HUES64 (cell line): ENCODE data around the gene PITX2.

Experiments used
- H3K27ac ChIP-seq: 2 replicates; pipeline ENCODE4 v1.7.0; 2013; ENCODE audit warnings: low read depth, low read length, inconsistent platforms
- H3K27me3 ChIP-seq: 2 replicates; pipeline ENCODE4 v1.6.1; 2013; ENCODE audit warnings: mild to moderate bottlenecking, low read length; ENCODE audit not compliant: insufficient read depth
- H3K36me3 ChIP-seq: 2 replicates; pipeline ENCODE4 v1.6.1; 2013; ENCODE audit warnings: mild to moderate bottlenecking, low read length; ENCODE audit not compliant: insufficient read depth
- H3K4me1 ChIP-seq: 2 replicates; pipeline ENCODE4 v1.6.1; 2013; ENCODE audit warnings: mild to moderate bottlenecking, low read length, moderate library complexity; ENCODE audit not compliant: insufficient read depth
- H3K4me3 ChIP-seq: 2 replicates; pipeline ENCODE4 v1.5.1; 2013; ENCODE audit warnings: mild to moderate bottlenecking, low read length, moderate library complexity
- H3K9ac ChIP-seq: 2 replicates; pipeline ENCODE4 v1.6.1; 2013; ENCODE audit warnings: mild to moderate bottlenecking, low read depth, low read length
- H3K9me3 ChIP-seq: 2 replicates; pipeline ENCODE4 v1.6.1; 2013; ENCODE audit warnings: low read depth, low read length; ENCODE audit not compliant: insufficient read depth
- WGBS: fragments of 150-250, 120-280 bp; methylation state at CpG from one replicate; pipeline ENCODE4 v1.1.7; 2013; ENCODE audit warnings: missing lambda C conversion rate; 5-methylcytosine and 5-hydroxymethylcytosine counted together

The PITX2 gene

DNA sequence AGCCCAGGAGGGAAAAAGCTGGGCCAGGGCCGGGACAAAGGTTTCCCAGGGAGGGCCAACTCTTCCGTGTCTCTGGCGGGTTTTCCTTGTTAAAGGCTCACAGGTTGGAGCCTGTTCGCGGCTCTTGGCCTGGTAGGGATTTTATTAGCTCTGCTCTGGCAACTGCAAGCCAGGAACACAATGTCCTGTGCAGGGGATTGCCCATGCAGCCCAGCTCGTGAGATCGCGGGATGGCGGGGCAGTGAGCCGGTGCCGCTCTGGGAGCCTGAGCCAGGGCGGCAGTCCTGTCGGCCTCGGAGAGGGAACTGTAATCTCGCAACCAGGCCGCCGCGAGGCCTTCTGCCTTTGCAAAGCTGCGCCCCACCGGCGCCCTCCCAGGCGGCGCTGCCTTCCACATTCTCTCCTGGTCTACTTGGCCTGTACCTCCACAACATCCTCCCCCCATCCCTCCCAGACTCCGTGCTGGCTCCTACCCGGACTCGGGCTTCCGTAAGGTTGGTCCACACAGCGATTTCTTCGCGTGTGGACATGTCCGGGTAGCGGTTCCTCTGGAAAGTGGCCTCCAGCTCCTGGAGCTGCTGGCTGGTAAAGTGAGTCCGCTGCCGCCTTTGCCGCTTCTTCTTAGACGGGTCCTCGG, 2.1 kb downstream of the PITX2 start:
- Histone ChIP-seq H3K27me3 (peaks cover 100% of the 10 kb centered on the region), H3K9ac (peak overlapping the region; percentile 78), H3K4me1 (peaks cover 60% of the 10 kb centered on the region), H3K9me3 (no peaks in the 10 kb centered on the region), H3K36me3 (no peaks in the 10 kb centered on the region), H3K4me3 (peak overlapping the region; percentile 54), H3K27ac (peak overlapping the region; percentile 6; the same call in 1 of the 2 replicates)
- WGBS = under 1% methylated on average over 37 of the region's 37 CpGs

DNA sequence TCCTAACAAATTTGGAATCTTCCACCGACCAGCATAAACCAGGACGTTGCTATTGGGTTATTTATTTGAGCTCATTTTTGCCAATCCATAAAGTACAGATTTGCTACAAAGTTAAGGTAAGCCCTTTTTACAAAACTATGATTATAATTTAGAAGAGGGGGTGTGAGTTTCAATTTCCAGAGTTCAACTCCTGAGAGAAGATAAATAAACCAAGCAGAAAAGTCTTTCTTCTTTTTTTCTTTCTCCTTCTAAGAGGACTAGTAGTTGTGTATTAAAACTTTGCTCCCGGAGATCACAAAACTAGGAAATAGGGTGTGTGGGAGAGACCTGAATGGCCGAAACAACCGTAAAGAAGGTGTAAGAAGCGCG, 2.6 kb downstream of the PITX2 start:
- Histone ChIP-seq H3K27ac (peak overlapping the region; percentile 6; the same call in 1 of the 2 replicates), H3K9ac (peak overlapping the region; percentile 78), H3K36me3 (no peaks in the 10 kb centered on the region), H3K27me3 (peaks cover 99% of the 10 kb centered on the region), H3K4me1 (peaks cover 55% of the 10 kb centered on the region), H3K4me3 (peak overlapping the region; percentile 54), H3K9me3 (no peaks in the 10 kb centered on the region)
- 4% methylated on average over 7 of the region's 7 CpGs for WGBS

DNA sequence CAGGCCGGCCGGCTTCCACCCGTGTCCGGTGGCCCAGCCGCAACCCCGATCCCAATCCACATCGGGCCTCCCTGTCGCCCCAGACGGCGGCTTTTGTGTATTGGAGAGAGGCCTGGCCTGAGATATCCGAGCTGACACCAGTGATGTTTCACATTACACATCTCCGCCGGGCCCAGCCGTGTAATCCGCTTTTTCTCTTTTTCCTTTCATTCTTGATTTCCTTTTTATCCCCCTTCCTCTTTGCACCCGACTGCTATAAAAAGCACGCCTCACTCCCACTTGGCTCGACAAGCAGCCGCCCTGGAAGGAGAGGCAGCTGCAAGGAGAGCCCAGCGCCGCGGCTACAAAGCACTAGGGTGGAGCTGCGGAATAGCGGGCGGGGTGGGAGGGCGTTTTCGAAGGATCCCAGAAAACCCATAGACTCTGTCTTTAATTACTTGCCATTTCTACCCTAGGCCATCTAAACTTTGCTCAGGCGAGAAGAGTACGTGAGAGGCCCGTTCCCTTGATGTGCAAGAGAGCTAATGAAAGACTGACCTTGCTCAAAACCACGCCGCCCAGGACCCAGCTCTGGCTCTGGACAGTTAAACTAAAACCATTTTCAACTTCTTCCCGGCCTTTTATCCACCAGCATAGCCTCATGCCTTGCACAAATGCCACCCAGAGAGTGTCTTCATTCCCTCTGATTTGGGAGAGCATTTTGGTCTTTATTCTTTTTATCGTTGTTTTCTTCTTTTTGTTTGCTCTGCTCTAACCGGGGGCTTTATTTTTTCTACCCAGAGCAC, 3.2 kb downstream of the PITX2 start:
- Histone ChIP-seq H3K4me1 (peaks cover 49% of the 10 kb centered on the region), H3K36me3 (no peaks in the 10 kb centered on the region), H3K27me3 (peaks cover 99% of the 10 kb centered on the region), H3K27ac (0 out of 2 replicates have a peak overlapping the region, but pooled peaks have one; percentile 15), H3K9ac (peak overlapping the region; percentile 78), H3K4me3 (peak overlapping the region; percentile 54), H3K9me3 (no peaks in the 10 kb centered on the region)
- 1% methylated on average over 35 of the region's 35 CpGs for WGBS

DNA sequence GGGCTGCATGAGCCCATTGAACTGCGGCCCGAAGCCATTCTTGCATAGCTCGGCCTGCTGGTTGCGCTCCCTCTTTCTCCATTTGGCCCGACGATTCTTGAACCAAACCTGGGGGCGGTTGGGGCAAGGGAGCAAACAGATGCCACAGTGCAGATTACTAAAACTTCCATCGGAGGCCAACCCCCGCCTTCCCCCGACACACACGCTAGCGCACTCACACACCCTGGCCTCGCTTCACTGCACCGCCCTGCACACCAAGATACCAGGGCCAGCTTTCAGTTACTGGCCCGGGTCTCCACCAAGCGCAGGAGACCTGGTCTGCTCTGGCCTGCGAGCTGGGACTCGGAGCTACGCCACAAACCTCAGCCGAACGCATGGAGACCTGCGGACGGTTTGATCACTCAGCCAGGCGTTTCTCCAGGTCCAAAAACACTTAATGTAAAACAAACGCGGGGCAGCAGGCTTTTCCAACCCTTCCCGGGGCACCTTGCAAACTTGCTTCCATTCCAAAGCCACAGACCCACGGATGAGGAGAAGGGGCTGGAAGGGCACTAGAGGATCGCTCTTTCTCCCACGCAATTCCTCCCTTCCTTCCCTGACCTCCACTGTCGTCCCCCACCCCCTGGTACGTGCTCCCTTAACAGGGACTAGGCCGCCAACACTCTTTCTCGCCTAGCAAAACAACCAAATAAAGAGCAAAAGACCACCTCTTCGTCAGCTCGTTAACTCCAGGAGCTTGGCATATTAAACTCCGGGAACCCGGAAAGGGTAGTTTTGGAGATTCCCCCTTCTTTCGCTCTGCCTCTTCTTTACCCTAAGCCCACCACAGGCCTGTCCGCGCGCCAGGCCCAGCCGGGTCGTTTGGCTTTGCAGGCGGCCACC, 4.1 kb downstream of the PITX2 start:
- H3K9ac ChIP-seq = peak overlapping the region; percentile 78
- WGBS = 3% methylated on average over 45 of the region's 45 CpGs
- no peaks in the 10 kb centered on the region for H3K36me3 ChIP-seq
- H3K27me3 ChIP-seq = peaks cover 99% of the 10 kb centered on the region
- no peaks in the 10 kb centered on the region for H3K9me3 ChIP-seq
- H3K4me3 ChIP-seq = peak overlapping the region; percentile 54
- 0 out of 2 replicates have a peak overlapping the region, but pooled peaks have one; percentile 15 for H3K27ac ChIP-seq
- peaks cover 46% of the 10 kb centered on the region for H3K4me1 ChIP-seq

DNA sequence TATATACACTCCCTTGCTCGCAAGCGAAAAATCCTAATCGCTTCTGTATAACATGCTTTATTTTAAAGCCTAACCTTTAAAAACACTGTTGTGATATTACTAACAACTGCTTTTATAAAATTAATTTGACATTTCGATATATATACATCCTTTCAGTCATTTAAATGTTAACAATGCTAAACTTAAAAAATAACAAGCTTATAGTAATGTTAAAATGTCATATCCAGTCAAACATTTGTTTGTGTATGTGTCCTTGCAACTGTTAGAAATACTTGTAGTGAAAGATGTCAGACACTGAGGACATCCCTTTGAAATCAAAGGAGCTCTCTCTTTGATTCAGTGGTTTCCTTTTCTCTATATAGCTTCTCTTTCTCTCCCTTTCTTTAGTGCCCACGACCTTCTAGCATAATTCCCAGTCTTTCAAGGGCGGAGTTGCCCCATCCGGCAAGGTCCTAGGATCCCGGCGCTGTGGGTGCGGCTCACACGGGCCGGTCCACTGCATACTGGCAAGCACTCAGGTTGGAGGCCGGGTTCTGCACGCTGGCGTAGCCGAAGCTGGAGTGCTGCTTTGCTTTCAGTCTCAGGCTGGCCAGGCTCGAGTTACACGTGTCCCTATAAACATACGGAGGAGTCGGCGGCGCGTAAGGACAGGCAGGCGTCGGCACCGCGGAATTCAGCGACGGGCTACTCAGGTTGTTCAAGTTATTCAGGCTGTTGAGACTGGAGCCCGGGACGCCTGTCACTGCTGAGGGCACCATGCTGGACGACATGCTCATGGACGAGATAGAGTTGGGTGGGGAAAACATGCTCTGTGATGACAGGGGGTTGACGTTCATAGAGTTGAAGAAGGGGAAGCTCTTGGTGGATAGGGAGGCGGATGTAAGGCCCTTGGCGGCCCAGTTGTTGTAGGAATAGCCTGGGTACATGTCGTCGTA, 5.0 kb downstream of the PITX2 start:
- H3K9ac ChIP-seq = peak overlapping the region; percentile 78; the same call in 1 of the 2 replicates
- peaks cover 99% of the 10 kb centered on the region for H3K27me3 ChIP-seq
- no peaks in the 10 kb centered on the region for H3K9me3 ChIP-seq
- no peak overlapping the region for H3K27ac ChIP-seq
- H3K36me3 ChIP-seq = no peaks in the 10 kb centered on the region
- 10% methylated on average over 37 of the region's 38 CpGs for WGBS
- peaks cover 48% of the 10 kb centered on the region for H3K4me1 ChIP-seq
- peak overlapping the region; percentile 54 for H3K4me3 ChIP-seq

DNA sequence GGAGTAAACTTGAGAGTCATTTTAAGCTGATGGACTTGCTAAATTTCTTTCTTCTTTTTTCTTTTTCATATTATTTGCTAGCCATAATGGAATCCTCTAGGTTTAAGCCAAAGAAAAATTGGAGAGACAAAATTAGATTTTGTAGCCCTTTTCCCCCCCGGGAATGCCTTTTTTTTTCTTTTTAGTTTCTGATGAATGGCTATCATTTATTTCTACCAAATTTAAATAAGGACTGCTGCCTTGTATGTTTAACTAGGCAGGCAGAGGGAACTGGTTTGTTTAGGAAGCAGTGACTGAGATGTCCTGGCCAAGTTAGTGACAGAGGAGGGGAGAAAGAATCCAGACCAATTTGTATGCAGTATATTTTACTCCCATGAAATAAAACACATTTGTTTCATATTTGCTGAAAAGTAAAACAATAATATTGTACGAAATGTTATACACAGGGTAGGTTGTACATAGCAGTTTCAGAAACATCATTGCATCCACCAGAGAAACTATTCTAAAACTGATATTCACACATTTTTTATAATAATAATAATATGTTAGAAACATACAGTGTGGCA, 5.7 kb downstream of the PITX2 start:
- Histone ChIP-seq H3K4me3 (peak overlapping the region; percentile 54; the same call in 1 of the 2 replicates), H3K27ac (no peak overlapping the region), H3K9ac (no peak overlapping the region), H3K9me3 (no peaks in the 10 kb centered on the region), H3K36me3 (no peaks in the 10 kb centered on the region), H3K4me1 (peaks cover 55% of the 10 kb centered on the region), H3K27me3 (peaks cover 99% of the 10 kb centered on the region)
- WGBS = 0% methylated on average over 1 of the region's 2 CpGs

DNA sequence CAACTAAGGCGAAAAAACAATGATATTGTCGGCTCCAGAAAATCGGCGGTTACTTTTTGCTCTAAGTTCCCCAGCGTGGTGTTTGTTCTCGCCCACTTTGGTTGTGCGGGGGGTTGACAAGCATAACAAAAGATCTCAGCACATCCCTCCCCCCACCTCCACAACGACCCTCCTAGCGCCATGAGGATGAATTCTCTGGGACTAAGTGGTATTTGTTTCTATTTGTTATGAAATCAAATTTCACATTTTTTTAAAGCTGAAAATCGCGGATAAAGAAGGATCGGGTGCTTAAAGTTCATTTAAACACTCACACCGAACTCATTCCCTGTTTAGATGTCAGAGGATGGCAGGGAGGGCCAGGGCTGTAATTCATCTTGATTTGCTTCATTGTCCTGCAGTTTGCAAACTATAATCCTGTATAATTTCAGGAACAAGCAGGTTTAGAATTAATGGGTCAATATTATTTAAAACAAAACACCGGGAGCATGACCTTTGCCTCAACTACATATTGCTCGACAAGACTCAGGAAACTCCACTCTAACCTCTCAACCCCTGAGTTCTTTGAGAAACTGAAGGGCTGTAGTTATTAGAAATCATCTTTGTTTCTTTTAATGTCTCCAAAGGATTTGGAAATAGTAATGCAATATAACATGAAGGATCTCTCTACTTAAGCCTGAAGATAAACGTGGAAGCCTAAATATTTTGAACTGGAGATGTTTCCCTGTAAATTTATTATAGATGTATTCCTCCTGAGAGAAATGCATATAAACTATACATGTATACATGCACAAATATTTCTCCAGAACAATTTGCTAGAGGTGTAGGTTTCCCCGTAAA, 6.4 kb downstream of the PITX2 start:
- no peaks in the 10 kb centered on the region for H3K9me3 ChIP-seq
- H3K4me3 ChIP-seq = peak overlapping the region; percentile 48
- WGBS = 0% methylated on average over 9 of the region's 17 CpGs
- H3K27ac ChIP-seq = peak overlapping the region; percentile 54; the same call in 1 of the 2 replicates
- H3K9ac ChIP-seq = peak overlapping the region; percentile 79
- H3K36me3 ChIP-seq = no peaks in the 10 kb centered on the region
- H3K27me3 ChIP-seq = peaks cover 99% of the 10 kb centered on the region
- peaks cover 60% of the 10 kb centered on the region for H3K4me1 ChIP-seq

DNA sequence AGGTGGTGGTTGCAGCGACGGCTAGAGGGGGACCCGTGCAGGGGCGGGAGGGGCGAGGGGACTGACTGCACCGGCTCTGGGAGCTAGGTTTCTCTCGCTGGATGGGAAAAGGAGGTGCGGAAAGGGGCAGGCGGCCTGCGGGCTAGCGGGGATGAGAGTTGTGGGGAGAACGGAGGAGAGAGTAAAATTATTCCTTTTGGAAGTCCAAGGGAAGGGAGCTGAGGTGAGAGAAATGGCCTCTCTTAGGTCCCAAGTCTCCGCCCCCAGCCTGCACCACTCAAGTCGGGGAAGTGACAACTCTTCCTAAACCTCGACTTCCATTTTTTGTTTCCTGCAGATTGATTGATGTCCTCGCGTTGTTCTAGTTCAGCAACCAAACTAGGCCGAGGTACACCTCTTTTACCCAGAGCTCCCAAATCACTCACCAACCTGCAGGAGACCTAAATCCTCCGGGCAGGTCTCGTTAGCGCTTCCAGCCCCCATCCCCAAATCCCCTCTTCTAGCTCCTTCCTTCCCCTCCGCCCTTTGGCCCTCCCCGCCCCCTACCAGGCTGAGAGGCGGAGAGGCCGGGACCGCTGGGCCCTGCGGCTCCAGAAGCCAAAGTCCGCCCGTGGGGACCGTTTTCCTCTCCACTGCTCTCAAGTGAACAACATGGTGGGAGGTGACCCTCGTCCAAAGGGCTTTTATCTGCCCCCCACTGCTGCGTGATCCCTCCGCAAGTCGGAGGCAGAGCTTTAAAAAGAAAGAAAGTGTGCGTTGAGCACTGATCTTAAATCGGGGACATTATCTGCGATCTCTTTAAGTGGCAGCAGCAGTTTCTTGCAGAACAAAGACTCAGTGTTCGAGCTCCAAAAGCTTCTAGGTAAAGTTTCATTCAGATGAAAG, 7.3 kb downstream of the PITX2 start:
- Histone ChIP-seq H3K27me3 (peaks cover 99% of the 10 kb centered on the region), H3K4me1 (peaks cover 59% of the 10 kb centered on the region), H3K27ac (peak overlapping the region; percentile 54), H3K36me3 (no peaks in the 10 kb centered on the region), H3K9ac (peak overlapping the region; percentile 79), H3K9me3 (no peaks in the 10 kb centered on the region), H3K4me3 (peak overlapping the region; percentile 48)
- WGBS = under 1% methylated on average over 38 of the region's 38 CpGs

DNA sequence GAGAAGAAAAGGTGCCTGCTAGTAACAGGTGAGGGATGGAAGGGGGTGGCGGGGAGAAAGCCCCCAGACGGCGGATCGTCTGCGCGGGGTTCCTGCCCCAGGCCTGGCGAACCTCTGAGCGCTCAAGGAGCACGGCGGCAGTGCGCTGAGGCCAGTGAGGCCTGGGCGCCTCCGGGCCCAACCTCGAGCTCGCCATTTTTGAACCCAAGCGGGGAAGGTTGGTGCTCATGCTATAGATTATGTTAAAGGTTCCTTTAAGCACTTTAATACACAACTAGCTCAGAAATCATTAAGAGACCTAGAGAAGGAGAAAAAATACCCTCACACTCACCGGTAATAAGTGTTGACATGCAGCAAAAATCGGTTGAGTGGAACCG, 7.9 kb downstream of the PITX2 start:
- H3K9ac ChIP-seq = peak overlapping the region; percentile 79
- H3K36me3 ChIP-seq = no peaks in the 10 kb centered on the region
- WGBS = under 1% methylated on average over 16 of the region's 19 CpGs
- H3K27ac ChIP-seq = peak overlapping the region; percentile 54
- H3K27me3 ChIP-seq = peaks cover 98% of the 10 kb centered on the region
- no peaks in the 10 kb centered on the region for H3K9me3 ChIP-seq
- H3K4me1 ChIP-seq = peaks cover 52% of the 10 kb centered on the region
- peak overlapping the region; percentile 48 for H3K4me3 ChIP-seq
